ENCODE results near the gene CLSTN2.

The CLSTN2 gene

GRCh38 chr3:139935016-139935865 is at the start of gene CLSTN2:
TSS of gene CLSTN2 (plus strand) at chr3:139935185.
- Mint-ChIP-seq H3K27me3 (ENCODE audit: low read depth, poor library complexity) (peaks cover 59% of the 10 kb centered on the region), H3K4me3 (peak within 1 kb of the TSS; percentile 85), H3K36me3 (ENCODE audit: low read depth) (no peaks in the 10 kb centered on the region), H3K27ac (peak within 1 kb of the TSS; percentile 64), H3K4me1 (peaks cover 20% of the 10 kb centered on the region), H3K9me3 (no peaks in the 10 kb centered on the region)
- TF ChIP-seq, protein P1, sequence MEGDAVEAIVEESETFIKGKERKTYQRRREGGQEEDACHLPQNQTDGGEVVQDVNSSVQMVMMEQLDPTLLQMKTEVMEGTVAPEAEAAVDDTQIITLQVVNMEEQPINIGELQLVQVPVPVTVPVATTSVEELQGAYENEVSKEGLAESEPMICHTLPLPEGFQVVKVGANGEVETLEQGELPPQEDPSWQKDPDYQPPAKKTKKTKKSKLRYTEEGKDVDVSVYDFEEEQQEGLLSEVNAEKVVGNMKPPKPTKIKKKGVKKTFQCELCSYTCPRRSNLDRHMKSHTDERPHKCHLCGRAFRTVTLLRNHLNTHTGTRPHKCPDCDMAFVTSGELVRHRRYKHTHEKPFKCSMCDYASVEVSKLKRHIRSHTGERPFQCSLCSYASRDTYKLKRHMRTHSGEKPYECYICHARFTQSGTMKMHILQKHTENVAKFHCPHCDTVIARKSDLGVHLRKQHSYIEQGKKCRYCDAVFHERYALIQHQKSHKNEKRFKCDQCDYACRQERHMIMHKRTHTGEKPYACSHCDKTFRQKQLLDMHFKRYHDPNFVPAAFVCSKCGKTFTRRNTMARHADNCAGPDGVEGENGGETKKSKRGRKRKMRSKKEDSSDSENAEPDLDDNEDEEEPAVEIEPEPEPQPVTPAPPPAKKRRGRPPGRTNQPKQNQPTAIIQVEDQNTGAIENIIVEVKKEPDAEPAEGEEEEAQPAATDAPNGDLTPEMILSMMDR (IDR thresholded peaks at IDR 0.05), result no peak
- peak; percentile 87 for DNase-seq

- Mint-ChIP-seq H3K4me1 (peaks cover 12% of the 10 kb centered on the region), H3K27ac (no peak overlapping the region), H3K27me3 (ENCODE audit: low read depth, poor library complexity) (no peaks in the 10 kb centered on the region), H3K4me3 (no peak overlapping the region), H3K9me3 (peaks cover 23% of the 10 kb centered on the region), H3K36me3 (ENCODE audit: low read depth) (peaks cover 5% of the 10 kb centered on the region)
- DNase-seq, result no peak
- TF ChIP-seq, protein P1 (IDR thresholded peaks at IDR 0.05), result no peak
Measured at GRCh38 chr3:139887431-139887830, 47.6 kb upstream of the CLSTN2 start.

DNA sequence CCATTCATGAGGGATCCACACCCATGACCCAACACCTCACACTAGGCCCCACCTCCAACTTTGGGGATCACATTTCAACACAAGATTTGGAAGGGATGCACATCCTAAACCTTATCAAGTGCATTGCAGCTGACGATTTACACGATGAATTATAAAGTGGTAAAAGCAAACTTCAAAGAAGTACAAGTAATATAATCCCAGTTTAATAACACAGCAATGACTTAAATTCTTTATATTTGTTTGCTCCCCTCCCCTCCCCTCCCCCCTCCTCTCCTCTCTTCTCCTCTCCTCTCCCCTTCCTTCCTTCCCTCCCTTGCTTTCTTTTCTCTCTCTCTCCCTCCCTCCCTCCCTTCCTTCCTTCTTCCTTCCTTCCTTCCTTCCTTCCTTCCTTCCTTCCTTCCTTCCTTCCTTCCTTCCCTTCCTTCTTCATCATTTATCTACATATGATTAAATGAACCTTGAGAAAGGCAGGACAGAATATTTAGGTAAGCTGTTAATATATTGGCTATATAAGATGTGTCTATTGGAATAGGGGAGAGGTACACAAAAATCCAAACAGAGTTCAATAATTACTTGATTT is 46.3 kb upstream of the CLSTN2 start:
- DNase-seq, result no peak
- Mint-ChIP-seq H3K4me3 (no peak overlapping the region), H3K36me3 (ENCODE audit: low read depth) (peaks cover 2% of the 10 kb centered on the region), H3K27me3 (ENCODE audit: low read depth, poor library complexity) (no peaks in the 10 kb centered on the region), H3K4me1 (peaks cover 17% of the 10 kb centered on the region), H3K27ac (no peak overlapping the region), H3K9me3 (peaks cover 11% of the 10 kb centered on the region)
- TF ChIP-seq, protein P1 (IDR thresholded peaks at IDR 0.05), result no peak

- Mint-ChIP-seq H3K4me1 (peaks cover 12% of the 10 kb centered on the region), H3K9me3 (no peaks in the 10 kb centered on the region), H3K27me3 (ENCODE audit: low read depth, poor library complexity) (no peaks in the 10 kb centered on the region), H3K27ac (peak overlapping the region; percentile 19), H3K4me3 (no peak overlapping the region), H3K36me3 (ENCODE audit: low read depth) (no peaks in the 10 kb centered on the region)
- DNase-seq, result no peak
- TF ChIP-seq, protein P1 (IDR thresholded peaks at IDR 0.05), result no peak
Measured at GRCh38 chr3:139893267-139893962, 41.6 kb upstream of the CLSTN2 start.

- Mint-ChIP-seq H3K27ac (no peak overlapping the region), H3K27me3 (ENCODE audit: low read depth, poor library complexity) (no peaks in the 10 kb centered on the region), H3K4me1 (peaks cover 6% of the 10 kb centered on the region), H3K9me3 (peaks cover 1% of the 10 kb centered on the region), H3K4me3 (no peak overlapping the region), H3K36me3 (ENCODE audit: low read depth) (no peaks in the 10 kb centered on the region)
- no peak for DNase-seq
- TF ChIP-seq, protein P1 (IDR thresholded peaks at IDR 0.05), result no peak
Measured at GRCh38 chr3:139893963-139894642, 40.9 kb upstream of the CLSTN2 start.

Measured in nephron progenitor cell (in vitro differentiated cells).